Measurements from ENCODE around the gene RNF225. TPM values are rescaled to one million over a fixed set of nuclear protein-coding genes. Genes with fewer than 3 reads are reported as not detected.

Gene RNF225
- total and polyA plus RNA-seq, 9 of the 15 experiments (the other 6 are each of a cell fraction or from before 2014, with no cell fraction given), result 0.33 TPM; not detected in 8

- TF ChIP-seq, protein P1, sequence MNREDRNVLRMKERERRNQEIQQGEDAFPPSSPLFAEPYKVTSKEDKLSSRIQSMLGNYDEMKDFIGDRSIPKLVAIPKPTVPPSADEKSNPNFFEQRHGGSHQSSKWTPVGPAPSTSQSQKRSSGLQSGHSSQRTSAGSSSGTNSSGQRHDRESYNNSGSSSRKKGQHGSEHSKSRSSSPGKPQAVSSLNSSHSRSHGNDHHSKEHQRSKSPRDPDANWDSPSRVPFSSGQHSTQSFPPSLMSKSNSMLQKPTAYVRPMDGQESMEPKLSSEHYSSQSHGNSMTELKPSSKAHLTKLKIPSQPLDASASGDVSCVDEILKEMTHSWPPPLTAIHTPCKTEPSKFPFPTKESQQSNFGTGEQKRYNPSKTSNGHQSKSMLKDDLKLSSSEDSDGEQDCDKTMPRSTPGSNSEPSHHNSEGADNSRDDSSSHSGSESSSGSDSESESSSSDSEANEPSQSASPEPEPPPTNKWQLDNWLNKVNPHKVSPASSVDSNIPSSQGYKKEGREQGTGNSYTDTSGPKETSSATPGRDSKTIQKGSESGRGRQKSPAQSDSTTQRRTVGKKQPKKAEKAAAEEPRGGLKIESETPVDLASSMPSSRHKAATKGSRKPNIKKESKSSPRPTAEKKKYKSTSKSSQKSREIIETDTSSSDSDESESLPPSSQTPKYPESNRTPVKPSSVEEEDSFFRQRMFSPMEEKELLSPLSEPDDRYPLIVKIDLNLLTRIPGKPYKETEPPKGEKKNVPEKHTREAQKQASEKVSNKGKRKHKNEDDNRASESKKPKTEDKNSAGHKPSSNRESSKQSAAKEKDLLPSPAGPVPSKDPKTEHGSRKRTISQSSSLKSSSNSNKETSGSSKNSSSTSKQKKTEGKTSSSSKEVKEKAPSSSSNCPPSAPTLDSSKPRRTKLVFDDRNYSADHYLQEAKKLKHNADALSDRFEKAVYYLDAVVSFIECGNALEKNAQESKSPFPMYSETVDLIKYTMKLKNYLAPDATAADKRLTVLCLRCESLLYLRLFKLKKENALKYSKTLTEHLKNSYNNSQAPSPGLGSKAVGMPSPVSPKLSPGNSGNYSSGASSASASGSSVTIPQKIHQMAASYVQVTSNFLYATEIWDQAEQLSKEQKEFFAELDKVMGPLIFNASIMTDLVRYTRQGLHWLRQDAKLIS (CRISPR knock-in tag; IDR thresholded peaks at IDR 0.05), result 0 out of 2 replicates have a peak, but pooled peaks have one; percentile 79
- TF ChIP-seq RBBP5 (IDR thresholded peaks at IDR 0.05; ENCODE audit: borderline replicate concordance, insufficient read depth, low read length, poor library complexity, severe bottlenecking) (peak; percentile 66), JUN (IDR thresholded peaks at IDR 0.05; ENCODE audit: borderline replicate concordance, low read depth, low read length) (no peak), JUN (CRISPR knock-in tag; IDR thresholded peaks at IDR 0.05; ENCODE audit: borderline replicate concordance) (no peak), STAG1 (CRISPR knock-in tag; IDR thresholded peaks at IDR 0.05; ENCODE audit: borderline replicate concordance) (0 out of 2 replicates have a peak, but pooled peaks have one; percentile 34), KAT7 (CRISPR knock-in tag; IDR thresholded peaks at IDR 0.05; ENCODE audit: borderline replicate concordance) (peak; percentile 95), ZNF583 (CRISPR knock-in tag; IDR thresholded peaks at IDR 0.05) (no peak), COPS2 (conservative IDR thresholded peaks at IDR 0.05) (no peak), RBM25 (IDR thresholded peaks at IDR 0.05; ENCODE audit: low read depth, low read length, severe bottlenecking) (no peak), MTA1 (IDR thresholded peaks at IDR 0.05; ENCODE audit: borderline replicate concordance) (no peak), POU5F1 (IDR thresholded peaks at IDR 0.05; ENCODE audit: borderline replicate concordance, low read depth, low read length, partially characterized antibody) (no peak), GTF2E2 (tag; IDR thresholded peaks at IDR 0.05) (peak; percentile 38; the same call in 1 of the 2 replicates), NFRKB (IDR thresholded peaks at IDR 0.05; ENCODE audit: low read depth) (0 out of 2 replicates have a peak, but pooled peaks have one; percentile 38), ZNF354B (CRISPR knock-in tag; IDR thresholded peaks at IDR 0.05) (no peak), HLTF (IDR thresholded peaks at IDR 0.05) (peak; percentile 80), KDM5B (IDR thresholded peaks at IDR 0.05; ENCODE audit: insufficient replicate concordance, low read depth, low read length) (peak; percentile 28), NR4A1 (CRISPR knock-in tag; IDR thresholded peaks at IDR 0.05) (no peak), NR4A1 (tag; IDR thresholded peaks at IDR 0.05) (no peak)
- TF ChIP-seq, protein P2, sequence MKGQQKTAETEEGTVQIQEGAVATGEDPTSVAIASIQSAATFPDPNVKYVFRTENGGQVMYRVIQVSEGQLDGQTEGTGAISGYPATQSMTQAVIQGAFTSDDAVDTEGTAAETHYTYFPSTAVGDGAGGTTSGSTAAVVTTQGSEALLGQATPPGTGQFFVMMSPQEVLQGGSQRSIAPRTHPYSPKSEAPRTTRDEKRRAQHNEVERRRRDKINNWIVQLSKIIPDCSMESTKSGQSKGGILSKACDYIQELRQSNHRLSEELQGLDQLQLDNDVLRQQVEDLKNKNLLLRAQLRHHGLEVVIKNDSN (CRISPR knock-in tag; IDR thresholded peaks at IDR 0.05), result 0 out of 2 replicates have a peak, but pooled peaks have one; percentile 13
Observed at GRCh38 chr19:58409010-58409790, 13.7 kb downstream of the RNF225 start (continued).
